ENCODE measurements around the gene TRIM52. TPM values are rescaled to one million over a fixed set of nuclear protein-coding genes. Genes with fewer than 3 reads are reported as not detected.
A peak's percentile ranks its signal among the peaks of the same experiment; 100 is the strongest.

Gene TRIM52
- total and polyA plus RNA-seq, 10 of the 15 experiments (the other 5 are each of a cell fraction or from before 2014, with no cell fraction given): 1.4 to 24.3 (median 8.1) TPM

- peak; percentile 99 for TF ChIP-seq ZNF24 (IDR thresholded peaks at IDR 0.05)
- peak; percentile 95; the same call in 1 of the 2 replicates for TF ChIP-seq SMARCA5 (IDR thresholded peaks at IDR 0.05)
- no peak; the same call in 1 of the 2 replicates for TF ChIP-seq RFX5 (IDR thresholded peaks at IDR 0.05; ENCODE audit: low read depth, low read length)
- TF ChIP-seq EED (IDR thresholded peaks at IDR 0.05; ENCODE audit: low read depth): peak; percentile 83; the same call in 1 of the 2 replicates
- TF ChIP-seq POLR2AphosphoS2 (IDR thresholded peaks at IDR 0.05; ENCODE audit: low read depth, low read length): no peak; the same call in 1 of the 2 replicates
- TF ChIP-seq SRF (IDR thresholded peaks at IDR 0.05; ENCODE audit: low read depth in 2 of 2, low read length in 2 of 2): peak in 1 of 2 experiments; percentile 58; a peak in 2 of 4 replicates
- TF ChIP-seq STAT3 (IDR thresholded peaks at IDR 0.05; ENCODE audit: low read depth, low read length): no peak
- no peak for TF ChIP-seq SMAD5 (IDR thresholded peaks at IDR 0.05; ENCODE audit: low read depth)
- TF ChIP-seq PBX3 (IDR thresholded peaks at IDR 0.05; ENCODE audit: insufficient replicate concordance, low read depth, low read length): no peak
- no peak for TF ChIP-seq CUX1 (IDR thresholded peaks at IDR 0.05; ENCODE audit: insufficient replicate concordance, low read depth, low read length)
- no peak for TF ChIP-seq GABPA (IDR thresholded peaks at IDR 0.05; ENCODE audit: low read depth)
- TF ChIP-seq ZSCAN29 (IDR thresholded peaks at IDR 0.05): peak; percentile 96
- TF ChIP-seq ATF3 (IDR thresholded peaks at IDR 0.05; ENCODE audit: borderline replicate concordance, extremely low read depth, low read depth, low read length): no peak
- TF ChIP-seq SREBF1 (IDR thresholded peaks at IDR 0.05; ENCODE audit: low read length): no peak
- no peak for TF ChIP-seq POLR2AphosphoS5 (IDR thresholded peaks at IDR 0.05; ENCODE audit: low read length)
- no peak for TF ChIP-seq KAT2A (conservative IDR thresholded peaks at IDR 0.05; ENCODE audit: control insufficient read depth, low read depth, low read length)
- no peak for TF ChIP-seq ZNF274 (IDR thresholded peaks at IDR 0.05; ENCODE audit: insufficient read depth, insufficient read length)
- 0 out of 2 replicates have a peak, but pooled peaks have one; percentile 7 for TF ChIP-seq TCF12 (IDR thresholded peaks at IDR 0.05; ENCODE audit: low read depth, low read length)
- no peak for TF ChIP-seq NFYA (IDR thresholded peaks at IDR 0.05; ENCODE audit: borderline replicate concordance, low read depth, low read length)
- TF ChIP-seq ZBTB11 (CRISPR knock-in tag; IDR thresholded peaks at IDR 0.05): no peak; the same call in 1 of the 2 replicates
Measured at GRCh38 chr5:181221792-181222629, 38.9 kb downstream of the TRIM52 start (continued).

Data from GM12878 (cell line).